Muscle layer of duodenum (tissue), 2 donors: ENCODE data around the gene PLAAT4.
"Not testable (repeated sequence)": the region's sequence is repeated elsewhere in the genome, so short reads cannot be mapped to it uniquely, and the experiment has no call there.

Source experiments
- H3K27ac ChIP-seq: one replicate; pipeline ENCODE4 v1.7.0; 2013; ENCODE audit warnings: mild to moderate bottlenecking, low read length
- H3K27me3 ChIP-seq: one replicate; pipeline ENCODE4 v1.7.0; 2013; ENCODE audit warnings: low read depth, mild to moderate bottlenecking, control low read depth, low read length
- H3K36me3 ChIP-seq, 2 donors: one replicate each; pipeline ENCODE4 v1.7.0; 2013; ENCODE audit warnings: low read length in 2 of 2, control low read depth in 1 of 2, mild to moderate bottlenecking in 1 of 2; ENCODE audit not compliant: insufficient read depth in 2 of 2, control insufficient read depth in 1 of 2
- H3K4me1 ChIP-seq, 2 donors: one replicate each; pipeline ENCODE4 v1.7.0; 2013; ENCODE audit warnings: low read length in 2 of 2, mild to moderate bottlenecking in 2 of 2, control low read depth in 1 of 2, moderate library complexity in 1 of 2; ENCODE audit not compliant: insufficient read depth in 2 of 2, control insufficient read depth in 1 of 2
- H3K4me3 ChIP-seq, 2 donors: one replicate each; pipeline ENCODE4 v1.7.0; 2013; ENCODE audit warnings: low read length in 2 of 2, low read depth in 1 of 2, mild to moderate bottlenecking in 1 of 2
- H3K9me3 ChIP-seq, 2 donors: one replicate each; pipeline ENCODE4 v1.7.0; 2013; ENCODE audit warnings: low read length in 2 of 2, control low read depth in 1 of 2, mild to moderate bottlenecking in 1 of 2; ENCODE audit not compliant: control insufficient read depth in 1 of 2
- donor health status: healthy.

The PLAAT4 gene

GRCh38 chr11:63531074-63531792 is 5.4 kb upstream of the PLAAT4 start:
- H3K4me1 ChIP-seq, H3K27me3 ChIP-seq, H3K36me3 ChIP-seq, H3K4me3 ChIP-seq, H3K27ac ChIP-seq, H3K9me3 ChIP-seq: not testable (repeated sequence)

GRCh38 chr11:63532117-63532516 is 4.5 kb upstream of the PLAAT4 start:
- H3K27ac ChIP-seq, result no peak overlapping the region
- H3K4me1 ChIP-seq, result peaks cover 0 to 5% of the 10 kb centered on the region in 2 donors
- H3K36me3 ChIP-seq, result no peaks in the 10 kb centered on the region
- H3K27me3 ChIP-seq, result no peaks in the 10 kb centered on the region
- no peaks in the 10 kb centered on the region for H3K9me3 ChIP-seq
- no peak overlapping the region for H3K4me3 ChIP-seq

GRCh38 chr11:63532799-63533475 is 3.7 kb upstream of the PLAAT4 start:
- peaks cover 7 to 8% of the 10 kb centered on the region in 2 donors for H3K4me1 ChIP-seq
- H3K27ac ChIP-seq, result no peak overlapping the region
- no peaks in the 10 kb centered on the region for H3K36me3 ChIP-seq
- no peaks in the 10 kb centered on the region for H3K27me3 ChIP-seq
- no peaks in the 10 kb centered on the region for H3K9me3 ChIP-seq
- H3K4me3 ChIP-seq, result no peak overlapping the region

DNA sequence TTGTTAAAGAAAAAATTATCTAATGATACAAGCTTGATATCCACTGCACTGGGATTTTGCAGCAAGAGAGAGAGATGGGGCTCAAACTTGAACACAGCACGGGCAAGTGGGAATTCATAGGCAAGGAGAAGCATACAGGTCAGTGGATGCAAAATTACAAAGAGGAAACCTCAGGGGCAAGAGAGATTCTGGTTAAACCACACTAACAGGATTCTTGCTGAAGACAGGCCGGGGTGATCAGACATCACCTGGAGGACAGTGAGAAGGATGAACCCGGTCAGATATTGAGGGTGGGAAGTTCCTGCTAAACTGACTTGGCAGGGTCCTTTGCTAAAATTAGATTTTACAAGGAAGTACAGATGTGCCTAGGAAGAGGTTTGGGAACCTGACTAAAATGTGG is 2.5 kb upstream of the PLAAT4 start:
- Histone ChIP-seq H3K27me3 (no peaks in the 10 kb centered on the region), H3K36me3 (no peaks in the 10 kb centered on the region), H3K4me1 (peaks cover 14 to 19% of the 10 kb centered on the region in 2 donors), H3K27ac (no peak overlapping the region), H3K9me3 (no peaks in the 10 kb centered on the region), H3K4me3 (no peak overlapping the region)

GRCh38 chr11:63534895-63535461 is 1.6 kb upstream of the PLAAT4 start:
- no peaks in the 10 kb centered on the region for H3K36me3 ChIP-seq
- H3K27ac ChIP-seq, result no peak overlapping the region
- H3K27me3 ChIP-seq, result no peaks in the 10 kb centered on the region
- H3K4me1 ChIP-seq, result peaks cover 14 to 20% of the 10 kb centered on the region in 2 donors
- H3K9me3 ChIP-seq, result no peaks in the 10 kb centered on the region
- H3K4me3 ChIP-seq, result no peak overlapping the region

DNA sequence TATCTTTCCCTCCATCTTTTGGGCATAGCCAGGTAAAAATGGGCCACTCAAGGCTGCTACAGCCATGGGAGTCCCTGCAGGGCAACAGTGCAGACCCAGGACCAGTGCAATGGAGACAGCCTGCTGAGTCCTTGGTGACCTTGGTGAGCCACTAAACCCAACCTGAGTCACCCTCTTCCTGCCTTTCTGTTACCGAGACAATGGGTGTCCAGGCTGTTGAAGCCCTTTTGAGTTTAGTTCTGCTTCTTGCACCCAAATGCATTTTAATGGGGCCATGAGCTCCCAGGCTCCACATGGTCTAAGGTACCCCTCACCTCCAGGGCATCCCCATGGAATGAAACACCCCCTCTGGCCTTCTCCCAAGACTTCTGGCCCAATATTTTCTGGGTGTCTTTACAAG is 874 bp upstream of the PLAAT4 start:
- Histone ChIP-seq H3K9me3 (no peaks in the 10 kb centered on the region), H3K4me3 (peak overlapping the region in 1 of 2 donors; percentile 75), H3K27ac (peak overlapping the region; percentile 87), H3K27me3 (no peaks in the 10 kb centered on the region), H3K4me1 (peaks cover 14 to 20% of the 10 kb centered on the region in 2 donors), H3K36me3 (no peaks in the 10 kb centered on the region)

DNA sequence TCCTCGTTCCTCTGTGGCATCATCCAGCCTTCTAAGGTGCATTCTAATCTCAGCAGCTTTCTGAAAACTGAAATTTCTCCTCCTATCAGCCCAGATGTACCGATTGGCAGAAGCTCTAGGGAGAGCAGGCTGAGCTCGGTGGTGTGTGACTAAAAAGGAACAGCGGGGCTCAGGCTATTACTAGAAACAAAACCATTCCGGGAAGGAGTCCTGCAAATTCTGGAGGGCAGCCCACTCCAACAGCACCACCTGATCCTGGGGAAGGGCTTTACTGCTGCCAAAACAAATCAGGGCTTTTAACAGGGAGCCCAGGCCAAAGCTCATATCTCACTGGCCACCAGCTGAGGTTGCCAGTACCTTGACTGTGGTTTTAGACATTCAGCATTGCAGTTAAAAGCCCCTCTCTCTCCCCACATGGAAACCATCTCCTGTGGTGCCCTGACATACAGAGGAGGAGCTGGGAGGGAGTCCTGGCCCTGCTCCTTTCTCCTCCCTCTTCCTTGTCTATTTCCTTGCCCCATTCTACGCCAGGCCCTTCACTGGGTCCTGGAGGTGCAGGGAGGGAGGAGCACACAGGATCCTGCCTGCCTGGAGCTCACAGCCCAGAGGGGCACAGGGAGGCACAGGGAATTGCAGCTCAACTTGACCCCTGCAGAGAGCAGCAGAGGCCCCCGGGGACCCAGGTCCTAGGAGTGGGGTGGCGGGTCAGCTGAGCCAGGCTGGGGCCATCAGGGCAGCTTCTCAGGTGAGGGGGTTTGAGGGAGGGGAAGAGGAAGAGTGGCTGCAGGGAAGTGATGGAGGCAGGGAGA is 889 bp downstream of the PLAAT4 start:
- H3K4me3 ChIP-seq, result peak overlapping the region; percentile 75 to 92
- peaks cover 14 to 20% of the 10 kb centered on the region in 2 donors for H3K4me1 ChIP-seq
- H3K9me3 ChIP-seq, result no peaks in the 10 kb centered on the region
- peak overlapping the region; percentile 87 for H3K27ac ChIP-seq
- H3K36me3 ChIP-seq, result no peaks in the 10 kb centered on the region
- no peaks in the 10 kb centered on the region for H3K27me3 ChIP-seq

GRCh38 chr11:63542506-63542905 is 5.9 kb downstream of the PLAAT4 start:
- not testable (repeated sequence) for H3K9me3 ChIP-seq, H3K27me3 ChIP-seq, H3K27ac ChIP-seq, H3K4me3 ChIP-seq
- Histone ChIP-seq H3K36me3 (peaks cover 14 to 34% of the 10 kb centered on the region in 2 donors), H3K4me1 (peaks cover 9 to 17% of the 10 kb centered on the region in 2 donors)

- no peak overlapping the region for H3K4me3 ChIP-seq
- H3K36me3 ChIP-seq, result peaks cover 14 to 37% of the 10 kb centered on the region in 2 donors
- H3K27me3 ChIP-seq, result no peaks in the 10 kb centered on the region
- no peak overlapping the region for H3K27ac ChIP-seq
- H3K9me3 ChIP-seq, result no peaks in the 10 kb centered on the region
- peaks cover 0 to 5% of the 10 kb centered on the region in 2 donors for H3K4me1 ChIP-seq
Measured at GRCh38 chr11:63543711-63544110, 7.1 kb downstream of the PLAAT4 start.

DNA sequence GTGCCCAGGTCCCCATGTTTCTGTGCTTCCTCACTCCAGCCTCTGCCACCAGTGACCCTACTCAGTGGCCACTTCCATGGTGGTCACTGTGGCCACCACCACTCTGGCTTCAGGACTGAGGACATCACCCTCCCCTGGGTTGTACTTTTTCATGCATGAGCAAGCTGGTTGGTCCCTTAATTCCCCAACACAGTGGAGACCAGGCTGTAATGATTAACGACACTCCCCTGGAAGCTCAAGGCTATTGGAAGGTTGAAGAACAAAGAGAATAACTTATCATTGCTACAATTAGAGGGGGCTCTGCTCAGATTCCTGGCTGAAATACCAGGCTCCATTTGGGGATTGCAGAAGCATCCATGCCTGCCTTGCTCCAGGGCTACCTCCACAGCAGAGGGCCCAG is 10.5 kb downstream of the PLAAT4 start:
- Histone ChIP-seq H3K27ac (no peak overlapping the region), H3K36me3 (peaks cover 14 to 37% of the 10 kb centered on the region in 2 donors), H3K27me3 (no peaks in the 10 kb centered on the region), H3K4me3 (no peak overlapping the region), H3K4me1 (no peaks in the 10 kb centered on the region), H3K9me3 (no peaks in the 10 kb centered on the region)

DNA sequence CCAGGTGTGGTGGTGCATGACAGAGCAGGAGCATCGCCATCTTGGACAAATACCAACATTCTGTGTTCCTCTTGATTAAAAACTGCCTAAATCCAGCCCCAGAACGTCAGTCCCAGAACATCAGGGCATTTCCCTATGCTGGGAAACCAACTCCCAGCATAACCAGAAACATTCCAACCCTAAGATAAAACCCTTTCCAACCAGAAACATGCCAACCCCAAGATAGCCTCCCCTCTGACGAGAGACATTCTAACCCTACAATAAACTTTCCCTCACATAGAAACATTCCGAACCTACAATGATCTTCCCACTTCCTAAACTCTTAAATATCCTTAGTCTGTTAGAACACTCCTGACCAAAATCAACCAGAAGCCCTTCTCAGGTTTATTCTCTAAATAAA is 11.6 kb downstream of the PLAAT4 start:
- no peak overlapping the region for H3K4me3 ChIP-seq
- H3K9me3 ChIP-seq, result no peaks in the 10 kb centered on the region
- H3K27ac ChIP-seq, result no peak overlapping the region
- H3K27me3 ChIP-seq, result no peaks in the 10 kb centered on the region
- no peaks in the 10 kb centered on the region for H3K4me1 ChIP-seq
- H3K36me3 ChIP-seq, result peaks cover 14 to 37% of the 10 kb centered on the region in 2 donors
